Hematopoietic multipotent progenitor cell treated with erythropoietin and hydrocortisone succinate and interleukin-3 and kit ligand, for 4 days (in vitro differentiated cells): ENCODE data around the gene MED12L.
A peak's percentile ranks its signal among the peaks of the same experiment; 100 is the strongest.
"Not testable (repeated sequence)": the region's sequence is repeated elsewhere in the genome, so short reads cannot be mapped to it uniquely, and the experiment has no call there.

Experiments used
- DNase-seq: peaks from one replicate; pipeline ENCODE4 v3.0.0-alpha.2; 2015

MED12L gene

DNA sequence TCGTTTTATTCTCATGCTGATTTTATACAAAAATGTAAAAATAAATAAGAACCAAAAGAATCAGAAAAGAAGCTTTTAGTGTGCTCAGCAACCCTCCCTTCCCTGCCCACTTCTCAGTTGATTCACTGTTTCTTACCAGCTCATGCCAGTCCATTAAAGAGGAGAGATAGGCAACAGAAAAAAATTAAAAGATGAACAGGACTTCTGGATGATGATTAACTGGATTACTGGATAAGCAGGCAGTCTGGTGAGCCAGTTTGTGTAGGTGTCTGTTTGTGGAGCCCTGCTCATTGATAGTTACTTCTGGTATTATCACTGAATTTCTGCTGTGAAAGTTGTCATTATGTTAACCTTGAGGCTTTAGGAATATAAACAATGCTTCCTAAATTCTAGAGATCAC, 132.7 kb downstream of the MED12L start:
- no peak for DNase-seq

- DNase-seq, result no peak
These were observed 133.6 kb downstream of the MED12L start for GRCh38 chr3:151219056-151219455.

DNA sequence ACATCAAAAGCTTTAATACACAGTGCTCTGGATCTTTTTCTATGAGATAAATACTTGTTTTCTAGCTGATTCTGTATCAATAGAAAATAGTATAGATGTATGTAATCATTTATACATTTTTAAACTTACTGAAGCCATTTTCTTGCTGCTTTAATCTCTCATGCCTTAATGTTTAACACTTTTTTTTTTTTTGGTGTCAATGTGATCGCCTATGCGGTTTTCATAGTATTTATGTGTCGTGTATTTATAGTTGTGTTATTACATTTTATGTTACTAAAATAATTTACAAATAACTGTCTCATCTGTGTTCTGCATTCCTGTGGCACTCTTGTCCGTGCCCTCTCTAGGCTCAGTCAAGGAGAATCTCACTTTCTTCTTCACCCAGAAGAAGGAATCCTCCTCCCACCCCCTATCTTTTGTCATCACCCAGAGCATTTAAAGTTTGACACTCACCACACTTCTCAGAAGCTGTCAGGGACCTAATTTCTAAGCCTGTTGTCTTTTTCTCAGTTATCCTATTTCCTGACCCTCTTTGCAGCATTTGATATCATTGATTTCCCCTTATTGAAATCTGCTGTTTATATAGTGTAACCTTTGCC, 138.9 kb downstream of the MED12L start:
- DNase-seq, result no peak

GRCh38 chr3:151225040-151225975, 139.8 kb downstream of the MED12L start:
- DNase-seq, result peak; percentile 50

GRCh38 chr3:151226088-151226563, 140.7 kb downstream of the MED12L start:
- peak; percentile 50 for DNase-seq

- DNase-seq, result no peak
These were observed 141.4 kb downstream of the MED12L start for GRCh38 chr3:151226825-151227224.

- DNase-seq, result no peak
These were observed 141.9 kb downstream of the MED12L start for GRCh38 chr3:151227266-151227806.

DNA sequence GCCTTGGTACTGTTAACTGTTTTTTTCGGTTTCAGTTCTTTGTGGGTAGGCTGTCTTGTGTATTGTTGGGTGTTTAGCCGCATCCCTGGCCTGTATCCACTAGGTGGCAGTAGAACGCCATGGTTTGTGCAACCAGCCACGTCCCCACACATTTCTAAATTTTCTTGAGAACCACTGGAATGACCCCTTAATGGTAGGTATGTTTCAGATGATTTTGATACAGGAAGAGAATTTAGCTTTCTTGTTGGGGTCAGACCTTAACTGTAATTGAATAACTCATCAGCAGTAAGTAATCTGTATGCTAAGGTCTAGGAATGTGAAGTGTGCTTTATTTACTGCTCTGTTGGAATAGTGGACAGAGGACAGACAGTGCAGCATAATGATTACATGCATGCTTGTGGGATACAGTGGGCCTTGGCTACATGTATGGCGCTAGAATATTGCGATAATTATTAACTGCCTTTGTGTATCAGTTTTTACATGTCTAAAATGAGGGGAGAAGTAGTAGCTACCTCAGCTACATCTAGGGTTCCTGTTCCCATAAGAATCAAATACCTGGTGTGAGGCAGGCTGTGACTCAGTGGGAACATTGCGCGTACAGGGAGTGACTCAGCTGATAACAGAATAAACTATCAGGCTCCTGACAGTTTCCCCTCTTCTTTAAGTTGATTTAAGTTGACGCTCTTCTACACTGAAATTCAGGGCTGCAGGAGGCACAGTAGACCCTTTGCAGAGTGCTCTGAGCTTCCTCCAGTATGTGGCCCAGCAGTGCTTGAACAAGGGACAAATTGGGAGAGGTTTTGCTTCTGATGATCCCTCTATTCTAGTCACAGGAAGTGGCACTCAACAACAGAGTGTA, 142.6 kb downstream of the MED12L start:
- DNase-seq, result peak; percentile 89

DNA sequence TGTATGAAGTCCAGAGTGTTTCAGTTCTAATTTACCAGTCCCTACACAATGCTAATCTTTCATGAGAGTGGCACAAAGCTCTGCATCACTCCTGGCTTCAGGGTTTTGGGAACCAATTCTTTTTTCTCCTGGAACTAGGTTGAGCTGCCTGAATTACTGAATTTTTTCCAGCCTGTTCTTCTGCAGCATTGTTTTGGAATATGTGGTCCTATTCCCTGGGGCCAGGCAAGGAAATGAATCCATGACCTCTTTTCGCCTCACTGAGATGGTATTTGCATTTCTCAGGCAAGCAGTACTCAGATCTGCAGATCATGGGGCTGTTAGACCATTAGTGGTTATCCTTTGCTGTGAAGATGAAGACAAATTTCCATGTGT, 143.2 kb downstream of the MED12L start:
- no peak for DNase-seq

- DNase-seq, result peak; percentile 35
These were observed 145.2 kb downstream of the MED12L start for GRCh38 chr3:151230646-151231045.

DNA sequence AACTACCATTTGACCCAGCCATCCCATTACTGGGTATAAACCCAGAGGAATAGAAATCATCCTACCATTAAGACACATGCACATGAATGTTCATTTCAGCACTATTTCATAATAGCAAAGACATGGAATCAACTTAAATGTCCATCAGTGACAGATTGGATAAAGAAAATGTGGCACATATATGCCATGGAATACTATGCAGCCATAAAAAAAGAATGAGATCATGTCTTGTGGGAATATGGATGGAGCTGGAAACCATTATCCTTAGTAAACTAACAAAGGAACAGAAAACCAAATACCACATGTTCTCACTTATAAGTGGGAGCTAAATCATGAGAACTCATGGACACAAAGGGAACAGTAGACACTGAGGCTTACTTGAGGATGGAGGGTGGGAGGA, 146.9 kb downstream of the MED12L start:
- not testable (repeated sequence) for DNase-seq

GRCh38 chr3:151232991-151233390, 147.5 kb downstream of the MED12L start:
- DNase-seq, result no peak

- no peak for DNase-seq
These were observed 149.4 kb downstream of the MED12L start for GRCh38 chr3:151234825-151235224.

GRCh38 chr3:151236316-151236715, 150.9 kb downstream of the MED12L start:
- no peak for DNase-seq

DNA sequence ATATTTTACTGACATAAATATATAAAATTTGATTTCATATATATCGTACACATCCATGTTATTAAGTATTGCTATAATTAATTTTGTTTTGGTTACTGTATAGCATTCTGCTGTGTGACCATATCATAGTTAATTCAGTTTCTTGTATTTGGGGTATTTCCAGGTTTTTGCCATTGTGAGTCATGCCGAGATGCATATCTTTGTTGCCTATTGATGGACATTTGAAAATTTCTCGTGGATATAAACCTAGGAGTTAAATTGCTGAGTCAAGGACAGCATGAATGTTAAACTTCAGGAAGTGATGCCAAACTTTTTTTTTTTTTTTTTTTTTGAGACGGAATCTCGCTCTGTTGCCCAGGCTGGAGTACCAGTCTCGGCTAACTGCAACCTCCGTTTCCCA, 151.3 kb downstream of the MED12L start:
- no peak for DNase-seq

GRCh38 chr3:151242006-151242405, 156.5 kb downstream of the MED12L start:
- DNase-seq, result not testable (repeated sequence)

- DNase-seq, result no peak
These were observed 163.4 kb downstream of the MED12L start for GRCh38 chr3:151248772-151249337.

- no peak for DNase-seq
These were observed 171.3 kb downstream of the MED12L start for GRCh38 chr3:151256749-151257148.

- DNase-seq, result no peak
These were observed 174.2 kb downstream of the MED12L start for GRCh38 chr3:151259664-151260063.

DNA sequence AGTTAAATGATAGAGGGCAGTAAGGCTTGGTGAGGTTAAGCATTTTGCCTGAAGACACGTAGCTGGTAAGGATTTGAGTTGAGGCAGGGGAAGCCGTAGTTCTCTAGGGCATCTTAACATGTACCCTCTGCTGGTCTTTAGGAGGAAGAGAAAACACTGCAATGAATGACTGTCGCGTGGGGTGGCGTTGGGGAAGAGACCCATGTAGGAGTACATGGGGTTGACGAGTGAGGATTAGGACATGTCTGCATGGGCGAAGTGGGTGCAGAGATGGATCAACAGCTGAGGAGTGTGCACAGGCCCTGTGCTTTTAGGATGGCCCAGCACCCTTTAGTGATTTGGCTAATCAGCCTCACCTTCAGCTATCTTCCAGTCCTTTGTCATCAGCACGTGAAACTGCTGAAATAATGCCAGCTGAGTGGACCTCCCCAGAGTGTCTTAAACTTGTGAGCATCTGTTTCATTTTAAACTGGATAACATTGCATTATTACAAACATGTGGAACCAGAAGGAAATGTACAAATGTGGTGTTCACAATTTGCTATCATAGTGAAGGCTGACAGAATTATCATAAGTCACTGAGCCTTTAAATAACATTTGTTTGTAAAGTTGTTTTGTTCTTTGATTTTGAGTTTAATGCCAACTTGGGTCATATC, 177.5 kb downstream of the MED12L start:
- DNase-seq, result no peak

GRCh38 chr3:151264605-151265004, 179.1 kb downstream of the MED12L start:
- peak; percentile 30 for DNase-seq

DNA sequence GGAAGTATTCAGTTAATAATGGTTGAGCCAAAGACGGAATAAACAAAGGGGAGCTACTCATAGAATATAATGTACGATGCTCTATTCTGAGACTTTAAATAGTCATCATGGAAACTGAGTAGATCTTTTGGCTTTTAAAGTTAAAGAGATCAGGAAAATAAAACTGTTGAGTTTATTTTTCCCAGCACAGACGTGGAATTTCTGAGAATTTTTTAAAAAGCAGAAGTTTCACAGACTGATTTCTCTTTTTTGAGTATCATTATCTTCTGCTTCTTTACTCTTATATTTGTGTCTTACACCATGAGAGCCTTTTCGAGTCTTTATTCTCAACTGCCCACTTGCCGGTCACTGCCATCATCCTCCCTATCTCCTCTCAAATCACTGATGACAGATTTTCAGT, 179.7 kb downstream of the MED12L start:
- DNase-seq, result peak; percentile 58
